Glutamatergic neuron (in vitro differentiated cells): ENCODE measurements around the gene GPRC5B. TPM values are rescaled to one million over a fixed set of nuclear protein-coding genes. Genes with fewer than 3 reads are reported as not detected.

Source experiments
- DNase-seq: peaks from one replicate; pipeline ENCODE4 v3.0.0; 2022
- H3K27ac Mint-ChIP-seq: one replicate; pipeline ENCODE4 v1.8.0; 2020; ENCODE audit warnings: mild to moderate bottlenecking, mixed read lengths, inconsistent platforms; ENCODE audit not compliant: unreplicated experiment
- H3K27me3 Mint-ChIP-seq: one replicate; pipeline ENCODE4 v1.8.0; 2020; ENCODE audit warnings: mild to moderate bottlenecking, moderate library complexity, mixed read lengths, inconsistent platforms; ENCODE audit not compliant: unreplicated experiment
- H3K36me3 Mint-ChIP-seq: one replicate; pipeline ENCODE4 v1.8.0; 2020; ENCODE audit warnings: mild to moderate bottlenecking, mixed read lengths, inconsistent platforms; ENCODE audit not compliant: unreplicated experiment
- H3K4me1 Mint-ChIP-seq: one replicate; pipeline ENCODE4 v1.8.0; 2020; ENCODE audit warnings: mild to moderate bottlenecking, low read depth, mixed read lengths, inconsistent platforms; ENCODE audit not compliant: unreplicated experiment
- H3K4me3 Mint-ChIP-seq: one replicate; pipeline ENCODE4 v1.8.0; 2020; ENCODE audit warnings: mild to moderate bottlenecking, mixed read lengths, inconsistent platforms; ENCODE audit not compliant: unreplicated experiment
- H3K9me3 Mint-ChIP-seq: one replicate; pipeline ENCODE4 v1.8.0; 2020; ENCODE audit warnings: mild to moderate bottlenecking, moderate library complexity, mixed read lengths, inconsistent platforms; ENCODE audit not compliant: unreplicated experiment
- total RNA-seq: library from RNA; stranded (reverse); fragmentation: NEBNext Ultra II Directional; extraction: Animal tissue kit (Norgen Biotek cat#: 25700); gene quantifications from one replicate; pipeline ENCODE4 v1.2.1, GENCODE V29; 2021; ENCODE audit not compliant: unreplicated experiment
- TF ChIP-seq, protein P1 (sequence below): fragments of 200-600 bp; sonication (generic); IDR thresholded peaks from one replicate; pipeline ENCODE4 v1.5.0; 2021; ENCODE audit not compliant: partially characterized antibody, unreplicated experiment

Gene GPRC5B
- total RNA-seq, 1 donor from 2014 or later = 8.7 TPM

DNA sequence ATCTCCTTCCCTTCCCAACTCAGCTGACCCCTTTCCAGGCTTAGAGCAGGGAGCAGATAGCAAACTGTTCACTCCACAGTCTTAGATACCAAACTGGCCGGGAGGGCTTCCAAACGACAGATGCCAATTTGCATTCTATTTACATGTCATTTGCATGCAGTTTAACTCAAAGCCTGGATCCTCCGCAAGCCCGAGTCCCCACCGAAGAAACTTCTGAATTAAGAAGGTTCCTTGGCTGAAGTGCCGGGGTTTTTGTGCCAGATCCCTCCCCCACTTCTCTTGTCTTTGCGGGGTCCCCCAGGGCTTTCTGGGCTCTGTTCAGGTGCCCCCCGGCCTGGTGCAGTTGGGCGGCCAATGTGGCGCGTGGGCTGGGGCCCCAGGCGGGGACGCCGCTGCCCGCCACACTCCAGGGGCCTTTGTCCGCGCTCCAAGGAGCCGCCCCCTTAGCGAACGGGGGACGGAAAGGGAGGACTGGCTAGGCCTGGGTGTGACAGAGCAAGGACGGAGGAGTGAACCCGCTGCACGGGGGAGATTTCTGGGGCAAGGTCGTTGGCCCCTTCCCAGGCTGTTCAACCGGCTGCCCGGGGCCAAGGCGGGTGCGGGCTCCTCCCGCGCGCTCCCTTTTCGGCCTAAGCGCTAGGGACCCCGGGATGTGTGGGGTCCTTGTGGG lies 1.2 kb downstream of the GPRC5B start:
- Mint-ChIP-seq H3K36me3 (no peaks in the 10 kb centered on the region), H3K9me3 (peaks cover 7% of the 10 kb centered on the region), H3K27ac (no peak overlapping the region), H3K27me3 (peaks cover 19% of the 10 kb centered on the region), H3K4me3 (peak overlapping the region; percentile 74), H3K4me1 (peaks cover 19% of the 10 kb centered on the region)
- peak; percentile 34 for DNase-seq
- TF ChIP-seq, protein P1, sequence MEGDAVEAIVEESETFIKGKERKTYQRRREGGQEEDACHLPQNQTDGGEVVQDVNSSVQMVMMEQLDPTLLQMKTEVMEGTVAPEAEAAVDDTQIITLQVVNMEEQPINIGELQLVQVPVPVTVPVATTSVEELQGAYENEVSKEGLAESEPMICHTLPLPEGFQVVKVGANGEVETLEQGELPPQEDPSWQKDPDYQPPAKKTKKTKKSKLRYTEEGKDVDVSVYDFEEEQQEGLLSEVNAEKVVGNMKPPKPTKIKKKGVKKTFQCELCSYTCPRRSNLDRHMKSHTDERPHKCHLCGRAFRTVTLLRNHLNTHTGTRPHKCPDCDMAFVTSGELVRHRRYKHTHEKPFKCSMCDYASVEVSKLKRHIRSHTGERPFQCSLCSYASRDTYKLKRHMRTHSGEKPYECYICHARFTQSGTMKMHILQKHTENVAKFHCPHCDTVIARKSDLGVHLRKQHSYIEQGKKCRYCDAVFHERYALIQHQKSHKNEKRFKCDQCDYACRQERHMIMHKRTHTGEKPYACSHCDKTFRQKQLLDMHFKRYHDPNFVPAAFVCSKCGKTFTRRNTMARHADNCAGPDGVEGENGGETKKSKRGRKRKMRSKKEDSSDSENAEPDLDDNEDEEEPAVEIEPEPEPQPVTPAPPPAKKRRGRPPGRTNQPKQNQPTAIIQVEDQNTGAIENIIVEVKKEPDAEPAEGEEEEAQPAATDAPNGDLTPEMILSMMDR = no peak

DNA sequence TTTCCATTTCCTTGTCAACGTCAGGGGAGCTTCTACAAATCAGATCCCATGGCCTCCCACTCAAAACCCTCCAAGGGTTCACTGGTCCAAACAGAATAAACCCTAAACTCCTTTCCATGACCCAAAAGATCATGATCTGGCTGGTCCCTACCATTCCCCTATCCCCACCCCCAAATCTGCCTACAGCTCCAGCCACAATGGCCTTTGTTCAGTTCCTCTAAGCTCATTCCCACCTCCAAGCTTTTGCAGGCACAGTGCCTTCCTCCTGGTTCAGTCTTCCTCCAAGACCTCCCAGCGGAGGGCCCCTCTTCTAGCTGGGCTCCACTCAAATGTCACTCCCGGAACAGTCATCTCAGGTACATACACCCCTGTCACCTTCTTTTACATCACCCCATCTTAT lies 2.0 kb downstream of the GPRC5B start:
- TF ChIP-seq, protein P1 = no peak
- H3K9me3 Mint-ChIP-seq = peaks cover 9% of the 10 kb centered on the region
- no peak for DNase-seq
- no peaks in the 10 kb centered on the region for H3K36me3 Mint-ChIP-seq
- H3K4me1 Mint-ChIP-seq = peaks cover 19% of the 10 kb centered on the region
- peak overlapping the region; percentile 24 for H3K27ac Mint-ChIP-seq
- H3K27me3 Mint-ChIP-seq = peaks cover 19% of the 10 kb centered on the region
- peak overlapping the region; percentile 71 for H3K4me3 Mint-ChIP-seq

DNA sequence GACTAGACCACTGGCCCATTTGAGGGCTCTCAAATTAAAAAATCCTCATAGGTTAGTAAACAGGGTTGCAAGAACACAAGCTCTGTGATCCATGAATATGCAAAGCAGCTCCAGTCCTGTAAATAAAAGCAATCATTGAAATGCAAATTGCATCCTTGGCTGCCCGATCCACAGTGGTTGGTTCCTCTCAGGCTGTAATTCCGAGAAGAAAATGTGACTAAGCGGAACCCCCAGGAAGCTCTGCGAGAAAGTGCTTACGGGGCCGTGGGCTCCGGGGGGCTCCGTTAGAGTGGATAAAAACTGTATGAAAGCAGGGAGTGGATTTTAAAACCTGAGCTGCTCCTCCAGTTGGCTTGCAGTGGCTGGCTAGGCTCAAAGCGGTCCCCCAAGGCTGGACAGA lies 2.5 kb downstream of the GPRC5B start:
- DNase-seq = no peak
- no peaks in the 10 kb centered on the region for H3K36me3 Mint-ChIP-seq
- TF ChIP-seq, protein P1 = no peak
- no peak overlapping the region for H3K27ac Mint-ChIP-seq
- H3K27me3 Mint-ChIP-seq = peaks cover 19% of the 10 kb centered on the region
- H3K9me3 Mint-ChIP-seq = peaks cover 10% of the 10 kb centered on the region
- H3K4me3 Mint-ChIP-seq = no peak overlapping the region
- peaks cover 19% of the 10 kb centered on the region for H3K4me1 Mint-ChIP-seq

DNA sequence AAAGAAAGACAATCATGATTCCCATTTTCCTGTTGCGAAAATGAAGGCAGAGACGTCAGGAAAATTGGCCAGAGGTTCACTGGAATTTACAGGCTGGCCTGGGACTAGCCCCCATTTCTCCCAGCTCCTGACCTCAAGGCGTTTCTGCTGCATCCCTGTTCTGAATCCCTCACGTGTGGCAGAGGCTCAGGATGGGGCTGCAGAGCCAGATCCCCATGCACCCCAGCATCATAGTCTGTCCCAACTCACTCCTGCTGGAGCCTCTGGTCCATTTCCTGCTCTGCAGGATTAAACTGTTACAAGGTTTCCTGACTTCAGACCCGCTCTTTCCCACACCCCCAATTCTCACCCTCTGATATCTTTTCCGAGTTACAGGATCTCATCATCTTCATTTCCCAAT lies 2.9 kb downstream of the GPRC5B start:
- TF ChIP-seq, protein P1 = no peak
- Mint-ChIP-seq H3K27ac (no peak overlapping the region), H3K4me3 (no peak overlapping the region), H3K27me3 (peaks cover 18% of the 10 kb centered on the region), H3K4me1 (peaks cover 18% of the 10 kb centered on the region), H3K36me3 (no peaks in the 10 kb centered on the region), H3K9me3 (peaks cover 10% of the 10 kb centered on the region)
- no peak for DNase-seq

DNA sequence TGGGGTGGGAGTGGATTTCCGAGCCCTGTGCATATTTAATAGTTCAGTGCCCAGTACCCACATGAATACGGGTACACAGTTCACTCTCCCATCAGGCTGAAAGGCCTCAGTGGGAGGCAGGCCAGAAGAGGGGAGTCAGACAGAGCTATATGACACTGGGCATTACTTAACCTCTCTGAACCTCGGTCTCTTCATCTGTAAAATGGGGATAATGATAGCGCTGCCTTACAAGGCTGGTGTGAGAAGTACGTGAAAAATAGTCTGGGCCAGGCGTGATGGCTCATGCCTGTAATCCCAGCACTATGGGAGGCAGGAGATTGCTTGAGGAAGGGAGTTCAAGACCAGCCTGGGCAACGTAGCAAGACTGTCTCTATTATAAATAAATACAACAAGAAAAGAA lies 3.6 kb downstream of the GPRC5B start:
- H3K27ac Mint-ChIP-seq = no peak overlapping the region
- no peak for DNase-seq
- no peak overlapping the region for H3K4me3 Mint-ChIP-seq
- H3K27me3 Mint-ChIP-seq = peaks cover 16% of the 10 kb centered on the region
- H3K9me3 Mint-ChIP-seq = peaks cover 14% of the 10 kb centered on the region
- peaks cover 25% of the 10 kb centered on the region for H3K4me1 Mint-ChIP-seq
- TF ChIP-seq, protein P1 = no peak
- no peaks in the 10 kb centered on the region for H3K36me3 Mint-ChIP-seq
